ENCODE data around the gene ADAM12.

ADAM12 gene

DNA sequence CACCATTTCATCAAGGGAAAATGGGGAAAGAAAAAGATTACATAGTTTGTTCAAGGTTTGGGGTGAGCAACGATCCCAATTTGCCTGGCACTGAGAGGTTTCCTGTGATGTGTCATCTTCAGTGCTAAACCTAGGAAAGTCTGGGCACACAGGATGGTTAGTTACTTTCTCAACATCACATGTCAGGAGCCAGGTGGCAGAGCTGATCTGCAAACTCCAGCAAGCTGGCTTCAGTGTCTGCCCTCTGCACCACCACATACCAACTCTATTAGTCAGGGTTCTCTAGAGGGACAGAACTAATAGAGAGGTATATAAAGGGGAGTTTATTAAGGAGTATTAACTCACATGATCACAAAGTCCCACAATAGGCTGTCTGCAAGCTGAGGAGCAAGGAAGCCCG is 11.3 kb downstream of the ADAM12 start:
- H3K4me1 Mint-ChIP-seq, result no peaks in the 10 kb centered on the region
- H3K36me3 Mint-ChIP-seq (ENCODE audit: insufficient read depth), result no peaks in the 10 kb centered on the region
- H3K9me3 Mint-ChIP-seq, result peaks cover 27% of the 10 kb centered on the region
- no peak overlapping the region for H3K27ac Mint-ChIP-seq (ENCODE audit: low read depth)
- DNase-seq (ENCODE audit: low spot score in 2 of 2) (no peak), ATAC-seq (replicated peaks; ENCODE audit: extremely low read depth, poor library complexity, severe bottlenecking) (no peak)
- H3K27me3 Mint-ChIP-seq, result no peaks in the 10 kb centered on the region
- no peak overlapping the region for H3K4me3 Mint-ChIP-seq

- no peaks in the 10 kb centered on the region for H3K27me3 Mint-ChIP-seq
- no peak overlapping the region for H3K27ac Mint-ChIP-seq (ENCODE audit: low read depth)
- no peaks in the 10 kb centered on the region for H3K4me1 Mint-ChIP-seq
- no peaks in the 10 kb centered on the region for H3K36me3 Mint-ChIP-seq (ENCODE audit: insufficient read depth)
- ATAC-seq (replicated peaks; ENCODE audit: extremely low read depth, poor library complexity, severe bottlenecking), result no peak
- H3K9me3 Mint-ChIP-seq, result peaks cover 27% of the 10 kb centered on the region
- DNase-seq (ENCODE audit: low spot score in 2 of 2), result no peak
- H3K4me3 Mint-ChIP-seq, result no peak overlapping the region
Observed at GRCh38 chr10:126375926-126376554, 12.2 kb downstream of the ADAM12 start.

- DNase-seq (ENCODE audit: low spot score in 2 of 2) (no peak), ATAC-seq (replicated peaks; ENCODE audit: extremely low read depth, poor library complexity, severe bottlenecking) (no peak)
- Mint-ChIP-seq H3K4me1 (no peaks in the 10 kb centered on the region), H3K27me3 (no peaks in the 10 kb centered on the region), H3K36me3 (ENCODE audit: insufficient read depth) (no peaks in the 10 kb centered on the region), H3K27ac (ENCODE audit: low read depth) (no peak overlapping the region), H3K9me3 (peaks cover 27% of the 10 kb centered on the region), H3K4me3 (no peak overlapping the region)
Observed at GRCh38 chr10:126375299-126375698, 13.0 kb downstream of the ADAM12 start.

- Mint-ChIP-seq H3K4me1 (no peaks in the 10 kb centered on the region), H3K4me3 (no peak overlapping the region), H3K27ac (ENCODE audit: low read depth) (no peak overlapping the region), H3K27me3 (no peaks in the 10 kb centered on the region), H3K36me3 (ENCODE audit: insufficient read depth) (no peaks in the 10 kb centered on the region), H3K9me3 (peaks cover 27% of the 10 kb centered on the region)
- ATAC-seq (replicated peaks; ENCODE audit: extremely low read depth, poor library complexity, severe bottlenecking), result no peak
- DNase-seq (ENCODE audit: low spot score in 2 of 2), result no peak
Observed at GRCh38 chr10:126374435-126374834, 13.8 kb downstream of the ADAM12 start.

- Mint-ChIP-seq H3K4me1 (no peaks in the 10 kb centered on the region), H3K27ac (ENCODE audit: low read depth) (no peak overlapping the region), H3K4me3 (no peak overlapping the region), H3K27me3 (no peaks in the 10 kb centered on the region), H3K36me3 (ENCODE audit: insufficient read depth) (no peaks in the 10 kb centered on the region), H3K9me3 (peaks cover 26% of the 10 kb centered on the region)
- no peak for DNase-seq (ENCODE audit: low spot score in 2 of 2)
- ATAC-seq (replicated peaks; ENCODE audit: extremely low read depth, poor library complexity, severe bottlenecking), result no peak
Observed at GRCh38 chr10:126373972-126374371, 14.3 kb downstream of the ADAM12 start.

DNA sequence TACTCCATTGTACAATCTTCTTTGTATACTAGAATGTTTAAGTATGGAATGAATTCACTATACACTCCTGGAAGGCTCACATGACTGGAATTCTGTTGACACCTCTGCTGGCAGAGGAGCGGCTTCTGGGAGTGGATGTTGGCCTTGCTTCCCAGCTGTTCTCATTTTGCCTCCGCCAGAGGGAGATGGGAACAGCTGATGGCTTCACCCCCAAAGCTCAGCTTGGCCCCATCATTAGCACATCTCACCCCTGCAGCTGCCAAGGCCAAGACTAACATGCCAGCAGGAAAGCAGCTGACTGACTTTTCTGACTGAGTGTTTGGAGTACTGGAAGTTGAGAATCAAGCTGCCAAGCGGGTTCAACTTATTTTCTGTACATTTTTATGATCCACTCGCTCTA is 15.1 kb downstream of the ADAM12 start:
- Mint-ChIP-seq H3K4me1 (no peaks in the 10 kb centered on the region), H3K4me3 (no peak overlapping the region), H3K36me3 (ENCODE audit: insufficient read depth) (no peaks in the 10 kb centered on the region), H3K9me3 (peaks cover 18% of the 10 kb centered on the region), H3K27me3 (no peaks in the 10 kb centered on the region), H3K27ac (ENCODE audit: low read depth) (no peak overlapping the region)
- DNase-seq (ENCODE audit: low spot score in 2 of 2) (no peak), ATAC-seq (replicated peaks; ENCODE audit: extremely low read depth, poor library complexity, severe bottlenecking) (no peak)

- no peaks in the 10 kb centered on the region for H3K4me1 Mint-ChIP-seq
- H3K27me3 Mint-ChIP-seq, result no peaks in the 10 kb centered on the region
- no peak for DNase-seq (ENCODE audit: low spot score in 2 of 2)
- ATAC-seq (replicated peaks; ENCODE audit: extremely low read depth, poor library complexity, severe bottlenecking), result no peak
- peaks cover 18% of the 10 kb centered on the region for H3K9me3 Mint-ChIP-seq
- H3K36me3 Mint-ChIP-seq (ENCODE audit: insufficient read depth), result no peaks in the 10 kb centered on the region
- no peak overlapping the region for H3K4me3 Mint-ChIP-seq
- no peak overlapping the region for H3K27ac Mint-ChIP-seq (ENCODE audit: low read depth)
Observed at GRCh38 chr10:126372396-126372795, 15.9 kb downstream of the ADAM12 start.

GRCh38 chr10:126369125-126369710 is 19.1 kb downstream of the ADAM12 start:
- H3K36me3 Mint-ChIP-seq (ENCODE audit: insufficient read depth), result no peaks in the 10 kb centered on the region
- no peaks in the 10 kb centered on the region for H3K4me1 Mint-ChIP-seq
- ATAC-seq (replicated peaks; ENCODE audit: extremely low read depth, poor library complexity, severe bottlenecking), result no peak
- H3K4me3 Mint-ChIP-seq, result no peak overlapping the region
- H3K9me3 Mint-ChIP-seq, result peaks cover 10% of the 10 kb centered on the region
- no peaks in the 10 kb centered on the region for H3K27me3 Mint-ChIP-seq
- no peak for DNase-seq (ENCODE audit: low spot score in 2 of 2)
- no peak overlapping the region for H3K27ac Mint-ChIP-seq (ENCODE audit: low read depth)

DNA sequence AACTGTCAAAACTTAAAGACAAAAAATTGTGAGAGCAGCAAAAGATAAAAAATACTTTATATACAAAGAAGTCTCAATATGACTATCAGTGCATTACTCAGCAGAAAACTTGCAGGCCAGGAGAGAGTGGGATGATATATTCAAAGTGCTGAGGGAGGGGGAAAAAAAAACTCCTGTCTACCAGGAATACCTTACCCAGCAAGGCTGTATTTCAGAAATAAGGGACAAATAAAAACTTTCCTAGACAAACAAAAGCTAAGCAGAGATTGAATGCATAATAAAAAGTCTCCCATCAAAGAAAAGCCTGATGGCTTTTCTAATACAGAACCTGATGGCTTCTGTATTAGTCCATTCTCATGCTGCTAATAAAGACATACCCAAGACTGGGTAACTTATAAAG is 31.1 kb downstream of the ADAM12 start:
- Mint-ChIP-seq H3K27me3 (no peaks in the 10 kb centered on the region), H3K36me3 (ENCODE audit: insufficient read depth) (no peaks in the 10 kb centered on the region), H3K9me3 (peaks cover 33% of the 10 kb centered on the region), H3K4me1 (no peaks in the 10 kb centered on the region), H3K4me3 (no peak overlapping the region), H3K27ac (ENCODE audit: low read depth) (no peak overlapping the region)
- no peak for DNase-seq (ENCODE audit: low spot score in 2 of 2)
- no peak for ATAC-seq (replicated peaks; ENCODE audit: extremely low read depth, poor library complexity, severe bottlenecking)

DNA sequence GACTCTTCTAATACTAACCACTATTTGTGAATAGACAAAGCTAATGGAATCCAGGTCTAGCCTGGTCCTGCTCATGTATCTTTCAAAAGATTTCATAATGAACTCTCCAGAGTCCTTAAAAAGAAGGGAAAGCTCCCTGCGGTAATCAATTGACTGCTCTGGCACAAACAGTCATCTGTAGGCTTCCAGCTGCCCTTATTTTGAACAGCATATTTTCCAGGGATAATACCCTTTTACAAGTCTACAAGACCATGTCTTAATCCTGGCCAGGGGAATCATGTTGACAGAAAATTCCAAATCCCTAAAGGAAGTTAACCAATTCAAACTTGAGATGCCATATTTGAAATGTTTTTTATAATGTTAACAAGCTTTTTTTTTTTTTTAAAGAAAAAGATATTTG is 34.6 kb downstream of the ADAM12 start:
- Mint-ChIP-seq H3K27me3 (no peaks in the 10 kb centered on the region), H3K27ac (ENCODE audit: low read depth) (no peak overlapping the region), H3K4me3 (no peak overlapping the region), H3K36me3 (ENCODE audit: insufficient read depth) (no peaks in the 10 kb centered on the region), H3K9me3 (peaks cover 18% of the 10 kb centered on the region), H3K4me1 (no peaks in the 10 kb centered on the region)
- no peak for ATAC-seq (replicated peaks; ENCODE audit: extremely low read depth, poor library complexity, severe bottlenecking)
- DNase-seq (ENCODE audit: low spot score in 2 of 2), result no peak

- H3K4me1 Mint-ChIP-seq, result no peaks in the 10 kb centered on the region
Observed at GRCh38 chr10:126352453-126352852, 35.8 kb downstream of the ADAM12 start.

DNA sequence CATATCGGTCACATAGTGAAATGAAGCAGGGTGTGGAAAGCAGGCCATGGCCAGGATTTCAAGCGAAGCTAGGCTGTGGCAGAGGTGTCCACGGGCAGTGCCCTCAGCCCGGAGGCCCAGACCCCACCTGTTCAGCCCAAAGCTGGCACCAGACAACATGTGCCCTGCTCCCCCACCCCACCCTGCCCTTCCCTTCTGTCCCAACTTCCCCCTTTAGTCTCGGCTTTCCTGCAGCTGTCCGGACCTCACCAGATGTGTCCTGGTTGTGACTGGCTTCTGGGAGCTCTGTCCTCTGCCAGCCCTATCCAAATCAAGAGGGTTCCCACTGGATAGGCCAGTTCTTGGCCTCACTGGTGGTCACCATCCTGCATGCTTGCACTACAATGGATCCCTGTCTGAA is 37.3 kb downstream of the ADAM12 start:
- H3K27me3 Mint-ChIP-seq, result no peaks in the 10 kb centered on the region
- ATAC-seq (replicated peaks; ENCODE audit: extremely low read depth, poor library complexity, severe bottlenecking) (no peak), DNase-seq (ENCODE audit: low spot score in 2 of 2) (no peak)
- no peak overlapping the region for H3K27ac Mint-ChIP-seq (ENCODE audit: low read depth)
- H3K4me3 Mint-ChIP-seq, result no peak overlapping the region
- H3K9me3 Mint-ChIP-seq, result peaks cover 4% of the 10 kb centered on the region
- no peaks in the 10 kb centered on the region for H3K36me3 Mint-ChIP-seq (ENCODE audit: insufficient read depth)
- no peaks in the 10 kb centered on the region for H3K4me1 Mint-ChIP-seq

More at GRCh38 chr10:126352453-126352852, 35.8 kb downstream of the ADAM12 start:
- Mint-ChIP-seq H3K27ac (ENCODE audit: low read depth) (no peak overlapping the region), H3K27me3 (no peaks in the 10 kb centered on the region), H3K4me3 (no peak overlapping the region), H3K9me3 (peaks cover 17% of the 10 kb centered on the region), H3K36me3 (ENCODE audit: insufficient read depth) (no peaks in the 10 kb centered on the region)
- DNase-seq (ENCODE audit: low spot score in 2 of 2), result no peak
- ATAC-seq (replicated peaks; ENCODE audit: extremely low read depth, poor library complexity, severe bottlenecking), result no peak

GRCh38 chr10:126350216-126350992 is 37.9 kb downstream of the ADAM12 start:
- Mint-ChIP-seq H3K27me3 (no peaks in the 10 kb centered on the region), H3K4me3 (no peak overlapping the region), H3K4me1 (no peaks in the 10 kb centered on the region), H3K36me3 (ENCODE audit: insufficient read depth) (no peaks in the 10 kb centered on the region), H3K9me3 (no peaks in the 10 kb centered on the region), H3K27ac (ENCODE audit: low read depth) (no peak overlapping the region)
- ATAC-seq (replicated peaks; ENCODE audit: extremely low read depth, poor library complexity, severe bottlenecking) (no peak), DNase-seq (ENCODE audit: low spot score in 2 of 2) (no peak)

Measured in central memory CD8-positive, alpha-beta T cell (primary cell).